HG03442 (cell line): ENCODE measurements around the gene KRTAP1-1.
"Not testable (repeated sequence)": the region's sequence is repeated elsewhere in the genome, so short reads cannot be mapped to it uniquely, and the experiment has no call there.

Experiments
- ATAC-seq: cut with Tn5 transposase; IDR thresholded peaks from one replicate; pipeline ENCODE4 v1.9.1; 2021; ENCODE audit warnings: mild to moderate bottlenecking, moderate library complexity; ENCODE audit not compliant: unreplicated experiment

The KRTAP1-1 gene

GRCh38 chr17:41013181-41013580 is 28.1 kb downstream of the KRTAP1-1 start:
- ATAC-seq = no peak

- ATAC-seq = no peak
These were observed 28.7 kb downstream of the KRTAP1-1 start for GRCh38 chr17:41012326-41013120.

- ATAC-seq = no peak
These were observed 30.8 kb downstream of the KRTAP1-1 start for GRCh38 chr17:41010441-41010840.

GRCh38 chr17:41009936-41010335 is 31.3 kb downstream of the KRTAP1-1 start:
- ATAC-seq = no peak

GRCh38 chr17:41009301-41009760 is 31.9 kb downstream of the KRTAP1-1 start:
- ATAC-seq = no peak

- ATAC-seq = no peak
These were observed 32.4 kb downstream of the KRTAP1-1 start, which contains the start of gene KRTAP3-1 for GRCh38 chr17:41008811-41009210. TSS of gene KRTAP3-1 (minus strand) at chr17:41009128. CDS start at chr17:41009074, 54 bp downstream.

GRCh38 chr17:41004397-41004796 is 36.9 kb downstream of the KRTAP1-1 start:
- ATAC-seq = no peak

GRCh38 chr17:41003926-41004325 is 37.3 kb downstream of the KRTAP1-1 start:
- ATAC-seq = no peak

- no peak for ATAC-seq
These were observed 38.4 kb downstream of the KRTAP1-1 start for GRCh38 chr17:41002814-41003213.

- no peak for ATAC-seq
These were observed 39.5 kb downstream of the KRTAP1-1 start for GRCh38 chr17:41001795-41002194.

GRCh38 chr17:40999563-40999962 is 41.7 kb downstream of the KRTAP1-1 start, which contains the start of gene KRTAP3-2:
TSS of gene KRTAP3-2 (minus strand) at chr17:40999906. CDS start at chr17:40999853, 53 bp downstream.
- not testable (repeated sequence) for ATAC-seq

- no peak for ATAC-seq
These were observed 43.9 kb downstream of the KRTAP1-1 start for GRCh38 chr17:40997361-40997760.

- ATAC-seq = no peak
These were observed 44.4 kb downstream of the KRTAP1-1 start for GRCh38 chr17:40996829-40997228.

GRCh38 chr17:40995116-40995515 is 46.1 kb downstream of the KRTAP1-1 start:
- ATAC-seq = no peak

- ATAC-seq = no peak
These were observed 47.4 kb downstream of the KRTAP1-1 start, which contains the start of gene KRTAP3-3 for GRCh38 chr17:40993839-40994238. TSS of gene KRTAP3-3 (minus strand) at chr17:40994164. CDS start at chr17:40994097, 67 bp downstream.

GRCh38 chr17:40993084-40993483 is 48.2 kb downstream of the KRTAP1-1 start:
- no peak for ATAC-seq

- no peak for ATAC-seq
These were observed 48.6 kb downstream of the KRTAP1-1 start for GRCh38 chr17:40992666-40993065.
